Ishikawa (cell line): ENCODE results near the gene MRPL42.

Source experiments
- CEBPB ChIP-seq: IDR thresholded peaks from 2 replicates; pipeline ENCODE4 v1.6.1; 2012
- CREB1 ChIP-seq: IDR thresholded peaks from 2 replicates; pipeline ENCODE4 v1.6.1; 2012; ENCODE audit warnings: low read depth
- EGR1 ChIP-seq: IDR thresholded peaks from 2 replicates; pipeline ENCODE4 v1.6.1; 2012
- EP300 ChIP-seq: IDR thresholded peaks from 2 replicates; pipeline ENCODE4 v1.6.1; 2012; ENCODE audit warnings: borderline replicate concordance
- FOXM1 ChIP-seq: IDR thresholded peaks from 2 replicates; pipeline ENCODE4 v1.6.1; 2012; ENCODE audit warnings: low read depth, borderline replicate concordance
- NFIC ChIP-seq: IDR thresholded peaks from 2 replicates; pipeline ENCODE4 v1.6.1; 2012
- RAD21 ChIP-seq: IDR thresholded peaks from 2 replicates; pipeline ENCODE4 v1.6.1; 2012; ENCODE audit warnings: low read depth
- TAF1 ChIP-seq: IDR thresholded peaks from 2 replicates; pipeline ENCODE4 v1.6.1; 2012; ENCODE audit warnings: low read depth, mild to moderate bottlenecking
- TCF12 ChIP-seq: IDR thresholded peaks from 2 replicates; pipeline ENCODE4 v1.6.1; 2012; ENCODE audit warnings: low read depth
- TEAD4 ChIP-seq: IDR thresholded peaks from 2 replicates; pipeline ENCODE4 v1.6.1; 2012
- YY1 ChIP-seq: IDR thresholded peaks from 2 replicates; pipeline ENCODE4 v1.6.1; 2012; ENCODE audit warnings: low read depth
- ZBTB7A ChIP-seq: IDR thresholded peaks from 2 replicates; pipeline ENCODE4 v1.6.1; 2012; ENCODE audit warnings: low read depth
- TF ChIP-seq, protein P1 (sequence below): IDR thresholded peaks from 2 replicates; pipeline ENCODE4 v1.6.1; 2012
- TF ChIP-seq, protein P2 (sequence below): IDR thresholded peaks from 2 replicates; pipeline ENCODE4 v1.6.1; 2012; ENCODE audit warnings: low read depth, mild to moderate bottlenecking
- TF ChIP-seq, protein P3 (sequence below): IDR thresholded peaks from 2 replicates; pipeline ENCODE4 v1.6.1; 2012

MRPL42 gene

DNA sequence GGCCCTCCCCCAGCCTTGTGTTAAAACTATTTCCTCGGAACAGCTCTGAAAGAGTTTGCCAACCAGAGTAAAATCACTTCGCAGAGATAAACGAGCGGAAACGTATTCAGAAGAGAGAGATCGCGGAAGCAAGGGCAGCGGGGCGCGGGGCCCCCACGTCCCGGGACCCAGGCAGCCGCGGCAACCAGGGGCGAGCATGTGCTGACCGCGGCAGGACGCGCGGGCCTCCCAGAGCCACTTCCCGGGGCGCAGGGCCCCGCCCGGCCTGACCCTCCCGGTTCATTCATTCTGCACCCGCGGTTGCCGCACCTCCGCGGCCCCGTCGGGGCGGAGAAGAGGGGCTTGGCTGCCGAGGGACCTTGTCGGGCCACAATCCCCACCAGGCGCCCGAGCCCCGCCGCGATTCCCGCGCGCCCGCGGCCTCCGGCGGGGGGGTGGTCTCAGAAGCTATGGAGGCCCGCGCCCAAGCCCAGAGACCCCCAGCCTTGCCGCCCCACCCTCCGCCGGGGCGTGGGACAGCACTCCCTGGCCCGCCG lies 26.2 kb upstream of the MRPL42 start:
- TF ChIP-seq, protein P1, sequence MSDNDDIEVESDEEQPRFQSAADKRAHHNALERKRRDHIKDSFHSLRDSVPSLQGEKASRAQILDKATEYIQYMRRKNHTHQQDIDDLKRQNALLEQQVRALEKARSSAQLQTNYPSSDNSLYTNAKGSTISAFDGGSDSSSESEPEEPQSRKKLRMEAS = peak; percentile 64
- TF ChIP-seq, protein P2, sequence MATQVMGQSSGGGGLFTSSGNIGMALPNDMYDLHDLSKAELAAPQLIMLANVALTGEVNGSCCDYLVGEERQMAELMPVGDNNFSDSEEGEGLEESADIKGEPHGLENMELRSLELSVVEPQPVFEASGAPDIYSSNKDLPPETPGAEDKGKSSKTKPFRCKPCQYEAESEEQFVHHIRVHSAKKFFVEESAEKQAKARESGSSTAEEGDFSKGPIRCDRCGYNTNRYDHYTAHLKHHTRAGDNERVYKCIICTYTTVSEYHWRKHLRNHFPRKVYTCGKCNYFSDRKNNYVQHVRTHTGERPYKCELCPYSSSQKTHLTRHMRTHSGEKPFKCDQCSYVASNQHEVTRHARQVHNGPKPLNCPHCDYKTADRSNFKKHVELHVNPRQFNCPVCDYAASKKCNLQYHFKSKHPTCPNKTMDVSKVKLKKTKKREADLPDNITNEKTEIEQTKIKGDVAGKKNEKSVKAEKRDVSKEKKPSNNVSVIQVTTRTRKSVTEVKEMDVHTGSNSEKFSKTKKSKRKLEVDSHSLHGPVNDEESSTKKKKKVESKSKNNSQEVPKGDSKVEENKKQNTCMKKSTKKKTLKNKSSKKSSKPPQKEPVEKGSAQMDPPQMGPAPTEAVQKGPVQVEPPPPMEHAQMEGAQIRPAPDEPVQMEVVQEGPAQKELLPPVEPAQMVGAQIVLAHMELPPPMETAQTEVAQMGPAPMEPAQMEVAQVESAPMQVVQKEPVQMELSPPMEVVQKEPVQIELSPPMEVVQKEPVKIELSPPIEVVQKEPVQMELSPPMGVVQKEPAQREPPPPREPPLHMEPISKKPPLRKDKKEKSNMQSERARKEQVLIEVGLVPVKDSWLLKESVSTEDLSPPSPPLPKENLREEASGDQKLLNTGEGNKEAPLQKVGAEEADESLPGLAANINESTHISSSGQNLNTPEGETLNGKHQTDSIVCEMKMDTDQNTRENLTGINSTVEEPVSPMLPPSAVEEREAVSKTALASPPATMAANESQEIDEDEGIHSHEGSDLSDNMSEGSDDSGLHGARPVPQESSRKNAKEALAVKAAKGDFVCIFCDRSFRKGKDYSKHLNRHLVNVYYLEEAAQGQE = no peak

DNA sequence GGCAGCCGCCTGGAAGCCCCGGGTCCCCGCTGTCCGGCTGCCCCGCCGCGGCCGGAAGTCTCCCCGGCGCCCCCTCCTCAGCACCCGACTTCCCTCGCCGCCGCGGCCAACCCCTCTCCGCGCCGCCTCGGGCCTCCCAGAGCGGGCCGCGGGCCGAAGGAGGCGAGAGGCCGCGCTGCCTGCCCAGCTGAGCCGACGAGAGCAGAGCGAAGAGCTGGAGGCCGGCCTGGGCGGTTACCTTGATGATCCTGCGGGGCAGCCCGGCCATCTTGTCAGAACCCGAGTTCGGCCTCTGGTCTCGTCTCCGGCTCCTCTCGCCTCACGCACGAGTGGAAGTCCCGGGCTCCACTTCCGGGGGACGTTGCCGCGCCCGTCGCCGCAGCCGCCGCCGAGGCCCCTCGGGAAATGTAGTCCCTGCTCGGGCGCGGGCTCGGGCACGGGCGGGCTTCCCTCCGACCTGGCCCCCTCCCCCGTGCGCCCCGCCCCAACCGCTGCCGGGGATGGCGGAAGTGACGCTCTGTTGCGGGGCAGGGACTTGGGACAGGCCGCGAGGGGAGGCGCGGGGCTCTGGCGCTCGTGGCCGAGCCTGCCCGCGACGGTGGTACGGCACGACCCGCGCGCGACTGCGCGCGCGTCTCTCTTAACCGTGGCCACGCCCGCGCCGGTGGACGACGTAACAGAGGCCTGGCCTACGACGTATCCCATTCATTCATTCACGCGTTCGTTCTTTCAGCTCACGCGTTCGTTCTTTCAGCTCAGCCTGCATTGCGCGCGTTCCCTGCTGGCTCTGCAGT lies 25.5 kb upstream of the MRPL42 start, which contains the start of gene UBE2N:
Gene UBE2N, minus strand, starts transcription at position 331 of the 794 bp plus-strand sequence. Its CDS starts 63 bp downstream, at position 268.
- TF ChIP-seq EP300 (no peak), EGR1 (0 out of 2 replicates have a peak, but pooled peaks have one; percentile 4), ZBTB7A (no peak), NFIC (no peak), TEAD4 (no peak), FOXM1 (no peak), CEBPB (no peak), CREB1 (peak; percentile 57; the same call in 1 of the 2 replicates), TCF12 (peak; percentile 18; the same call in 1 of the 2 replicates), RAD21 (no peak), YY1 (peak; percentile 86), TAF1 (peak; percentile 83)
- TF ChIP-seq, protein P1 = peak; percentile 67
- TF ChIP-seq, protein P2 = no peak
- TF ChIP-seq, protein P3, sequence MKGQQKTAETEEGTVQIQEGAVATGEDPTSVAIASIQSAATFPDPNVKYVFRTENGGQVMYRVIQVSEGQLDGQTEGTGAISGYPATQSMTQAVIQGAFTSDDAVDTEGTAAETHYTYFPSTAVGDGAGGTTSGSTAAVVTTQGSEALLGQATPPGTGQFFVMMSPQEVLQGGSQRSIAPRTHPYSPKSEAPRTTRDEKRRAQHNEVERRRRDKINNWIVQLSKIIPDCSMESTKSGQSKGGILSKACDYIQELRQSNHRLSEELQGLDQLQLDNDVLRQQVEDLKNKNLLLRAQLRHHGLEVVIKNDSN = no peak; the same call in 1 of the 2 replicates

DNA sequence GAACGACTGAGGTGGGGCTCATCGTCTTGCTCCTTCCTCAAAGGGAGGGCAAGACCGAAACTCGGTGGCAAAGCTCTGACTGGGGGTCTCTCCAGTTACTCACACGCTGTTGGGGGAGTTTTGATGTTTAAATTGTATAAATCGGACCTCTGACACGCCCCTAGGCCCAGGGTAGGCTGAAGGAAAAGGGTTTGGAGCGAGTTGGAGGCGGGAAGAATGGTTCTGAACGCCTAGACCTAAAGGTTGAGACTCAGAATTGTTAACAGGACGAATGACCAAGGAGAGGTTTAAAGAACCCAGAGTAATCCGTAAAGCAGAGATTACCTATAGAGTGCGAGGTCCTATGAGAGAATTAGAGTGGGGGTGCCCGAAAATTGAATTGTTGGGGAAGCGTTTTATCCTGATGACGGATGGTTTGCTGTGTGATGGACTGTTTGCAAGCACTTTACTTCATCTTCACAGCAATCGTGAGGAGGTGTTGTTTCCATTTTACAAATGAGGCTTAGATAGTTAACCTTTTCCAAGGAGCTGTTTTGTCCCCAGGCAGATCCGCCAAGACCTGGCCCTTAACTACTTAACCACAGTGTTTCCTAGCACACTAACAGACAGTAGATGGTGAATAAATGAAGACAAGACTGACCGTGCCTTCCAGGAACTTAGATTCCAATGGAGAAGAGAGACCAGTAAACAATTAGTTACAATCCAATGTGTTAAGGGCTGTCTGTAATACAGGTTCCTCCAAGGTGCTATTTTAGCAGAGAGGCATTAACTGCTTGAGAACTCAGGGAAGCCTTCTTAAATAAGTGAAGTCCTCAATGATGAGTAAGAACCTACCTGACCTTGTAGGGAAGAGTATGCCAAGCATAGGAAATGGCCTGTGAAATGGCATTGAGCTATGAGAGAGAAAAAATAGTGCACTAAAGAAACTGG lies 24.6 kb upstream of the MRPL42 start:
- TF ChIP-seq YY1 = 0 out of 2 replicates have a peak, but pooled peaks have one; percentile 3
- TF ChIP-seq ZBTB7A = no peak
- no peak for TF ChIP-seq NFIC
- TF ChIP-seq, protein P1 = 0 out of 2 replicates have a peak, but pooled peaks have one; percentile 4
- TF ChIP-seq, protein P2 = no peak

DNA sequence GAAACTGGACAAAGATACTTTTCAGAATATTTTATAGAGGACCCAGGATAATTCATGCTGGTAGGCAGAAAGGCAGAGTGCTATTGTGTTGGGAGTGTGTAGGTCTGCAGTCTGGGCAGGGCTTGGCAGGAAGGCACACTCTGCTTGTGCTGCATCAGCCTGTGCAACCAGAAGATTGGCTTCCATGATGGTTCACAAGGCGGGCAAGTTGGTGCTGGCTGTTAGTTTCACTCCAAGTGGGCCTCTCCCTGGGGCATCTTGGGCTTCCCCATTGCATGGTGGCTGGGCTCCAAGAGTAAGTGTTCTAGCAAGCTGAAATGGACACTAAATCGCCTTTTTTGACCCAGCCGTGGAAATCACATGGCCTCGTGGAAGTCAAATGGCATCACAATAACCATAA lies 23.7 kb upstream of the MRPL42 start:
- no peak for TF ChIP-seq TAF1
- TF ChIP-seq, protein P2 = no peak
- TF ChIP-seq EGR1 = no peak
- TF ChIP-seq CEBPB = no peak
- no peak for TF ChIP-seq TCF12
- TF ChIP-seq NFIC = no peak
- no peak for TF ChIP-seq ZBTB7A
- TF ChIP-seq RAD21 = no peak
- TF ChIP-seq, protein P3 = no peak
- TF ChIP-seq EP300 = no peak
- TF ChIP-seq CREB1 = no peak
- TF ChIP-seq, protein P1 = no peak
- no peak for TF ChIP-seq TEAD4
